DOHH2 (cell line): ENCODE results near the gene PCGF3.
"Not testable (repeated sequence)": the region's sequence is repeated elsewhere in the genome, so short reads cannot be mapped to it uniquely, and the experiment has no call there.

Experiments used
- CTCF ChIP-seq: fragments of 200-600 bp; sonication (generic); IDR thresholded peaks from one replicate; pipeline ENCODE4 v1.5.1; 2014; ENCODE audit warnings: antibody characterized with exemption, mild to moderate bottlenecking, low read depth, low read length; ENCODE audit not compliant: poor library complexity, severe bottlenecking
- EZH2phosphoT487 ChIP-seq: fragments of 200-600 bp; sonication (generic); IDR thresholded peaks from 2 replicates; pipeline ENCODE4 v1.6.1; 2017; ENCODE audit warnings: borderline replicate concordance, mild to moderate bottlenecking, antibody characterized with exemption, low read length, moderate library complexity, mixed read lengths

DNA sequence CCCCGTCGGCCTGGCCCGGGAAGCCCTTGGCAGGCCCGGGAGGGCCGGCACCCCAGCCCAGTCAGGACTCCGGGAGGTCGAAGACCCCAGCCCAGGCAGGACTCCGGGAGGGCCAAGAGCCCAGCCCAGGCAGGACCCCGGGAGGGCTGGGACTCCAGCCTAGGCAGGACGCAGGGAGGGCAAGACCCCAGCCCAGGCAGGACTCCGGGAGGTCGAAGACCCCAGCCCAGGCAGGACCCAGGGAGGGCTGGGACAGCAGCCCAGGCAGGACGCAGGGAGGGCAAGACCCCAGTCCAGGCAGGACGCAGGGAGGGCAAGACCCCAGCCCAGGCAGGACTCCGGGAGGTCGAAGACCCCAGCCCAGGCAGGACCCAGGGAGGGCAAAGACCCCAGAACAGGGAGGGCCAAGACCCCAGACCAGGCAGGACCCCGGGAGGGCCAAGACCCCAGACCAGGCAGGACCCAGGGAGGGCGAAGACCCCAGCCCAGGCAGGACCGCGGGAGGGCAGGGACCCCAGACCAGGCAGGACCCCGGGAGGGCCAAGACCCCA, 526 bp downstream of the PCGF3 start:
- not testable (repeated sequence) for TF ChIP-seq CTCF, EZH2phosphoT487
